Measurements from ENCODE around the gene SETDB1. TPM values are rescaled to one million over a fixed set of nuclear protein-coding genes. Genes with fewer than 3 reads are reported as not detected.

Gene SETDB1
- total RNA-seq, 1 experiment from 2014 or later = 66.5 TPM

DNA sequence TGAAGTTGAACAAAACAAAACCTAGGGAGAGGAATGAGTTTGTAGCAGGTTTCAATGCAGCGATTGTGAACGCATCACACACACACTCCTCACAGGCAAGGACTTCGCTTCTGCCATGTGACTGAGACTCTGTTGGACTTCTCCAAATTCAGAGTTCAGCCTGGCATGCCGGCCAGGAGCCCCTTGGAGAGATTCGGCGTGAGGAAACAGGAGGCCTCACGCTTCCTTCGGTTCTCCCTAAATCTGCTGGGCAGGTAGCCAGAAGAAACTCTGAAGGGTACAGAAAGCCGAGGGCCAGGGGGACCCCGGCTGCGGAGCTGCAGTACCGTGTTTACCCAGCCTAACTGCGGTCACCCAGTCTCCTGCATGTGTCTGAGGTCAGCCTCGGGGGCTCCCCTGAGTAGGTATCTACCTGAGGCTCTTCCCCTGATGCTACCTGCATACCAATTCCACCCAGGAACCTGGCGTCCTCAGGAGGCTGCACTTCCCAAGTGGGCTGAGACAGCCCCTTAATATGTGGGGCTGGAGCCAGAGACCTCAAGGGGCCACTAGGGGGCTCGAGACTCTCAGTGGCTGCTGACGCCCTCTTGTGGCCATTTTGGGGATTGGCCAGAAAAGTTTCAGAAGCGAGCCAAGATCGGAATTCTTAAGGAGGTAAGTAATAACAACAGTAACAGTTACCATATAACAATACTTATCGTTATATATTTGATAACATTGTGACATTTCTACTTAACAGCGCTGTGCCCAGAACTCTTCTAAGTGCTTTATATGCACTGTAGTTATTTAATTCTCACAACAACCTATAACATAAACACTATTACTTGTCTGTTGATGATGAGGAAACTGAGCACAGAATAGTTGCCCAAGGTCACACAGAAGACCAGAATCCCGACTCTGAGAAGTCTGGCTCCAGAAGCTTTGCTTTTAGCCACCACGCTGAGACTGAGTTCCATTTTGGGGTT lies 53.2 kb downstream of the SETDB1 start:
- DNase-seq (ENCODE audit: low spot score) = peak; percentile 95
- H3K36me3 ChIP-seq (ENCODE audit: insufficient read depth, low read length, poor library complexity, severe bottlenecking) = no peaks in the 10 kb centered on the region
- TF ChIP-seq, protein P1, sequence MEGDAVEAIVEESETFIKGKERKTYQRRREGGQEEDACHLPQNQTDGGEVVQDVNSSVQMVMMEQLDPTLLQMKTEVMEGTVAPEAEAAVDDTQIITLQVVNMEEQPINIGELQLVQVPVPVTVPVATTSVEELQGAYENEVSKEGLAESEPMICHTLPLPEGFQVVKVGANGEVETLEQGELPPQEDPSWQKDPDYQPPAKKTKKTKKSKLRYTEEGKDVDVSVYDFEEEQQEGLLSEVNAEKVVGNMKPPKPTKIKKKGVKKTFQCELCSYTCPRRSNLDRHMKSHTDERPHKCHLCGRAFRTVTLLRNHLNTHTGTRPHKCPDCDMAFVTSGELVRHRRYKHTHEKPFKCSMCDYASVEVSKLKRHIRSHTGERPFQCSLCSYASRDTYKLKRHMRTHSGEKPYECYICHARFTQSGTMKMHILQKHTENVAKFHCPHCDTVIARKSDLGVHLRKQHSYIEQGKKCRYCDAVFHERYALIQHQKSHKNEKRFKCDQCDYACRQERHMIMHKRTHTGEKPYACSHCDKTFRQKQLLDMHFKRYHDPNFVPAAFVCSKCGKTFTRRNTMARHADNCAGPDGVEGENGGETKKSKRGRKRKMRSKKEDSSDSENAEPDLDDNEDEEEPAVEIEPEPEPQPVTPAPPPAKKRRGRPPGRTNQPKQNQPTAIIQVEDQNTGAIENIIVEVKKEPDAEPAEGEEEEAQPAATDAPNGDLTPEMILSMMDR (conservative IDR thresholded peaks at IDR 0.05; ENCODE audit: low read depth, low read length) = peak; percentile 100
- TF ChIP-seq EZH2 (IDR thresholded peaks at IDR 0.05; ENCODE audit: borderline replicate concordance, low read depth, low read length, poor library complexity, severe bottlenecking) = no peak
- peaks cover 32% of the 10 kb centered on the region for H3K4me1 ChIP-seq (ENCODE audit: insufficient read depth, low read length, poor library complexity, severe bottlenecking)
- H3K27ac ChIP-seq (ENCODE audit: low read depth, low read length, poor library complexity, severe bottlenecking) = peak overlapping the region; percentile 33
- H3K27me3 ChIP-seq (replicated peaks; ENCODE audit: insufficient read depth, low read depth, low read length, poor library complexity) = no peaks in the 10 kb centered on the region
- CTCF ChIA-PET = interaction anchor here (1.0 to 1.2 kb wide), 2 partner anchors 27 kb away, joined by 3 read pairs; partner anchors contain the start of gene MINDY1
- BruUV-seq (replicated peaks) = no TSS peak
- no peak overlapping the region for H3K4me3 ChIP-seq (ENCODE audit: low read depth, low read length, poor library complexity, severe bottlenecking)
- H3K9me3 ChIP-seq (ENCODE audit: low read depth, low read length, poor library complexity, severe bottlenecking) = no peaks in the 10 kb centered on the region
- intact Hi-C loops (cut with micrococcal nuclease; ENCODE audit: unreplicated experiment) = loop anchor here (10.0 kb wide), 1 partner anchor 415 kb away; no protein-coding TSS in a partner anchor
- POLR2A ChIA-PET (ENCODE audit: low non-redundant PET) = no interaction called here

DNA sequence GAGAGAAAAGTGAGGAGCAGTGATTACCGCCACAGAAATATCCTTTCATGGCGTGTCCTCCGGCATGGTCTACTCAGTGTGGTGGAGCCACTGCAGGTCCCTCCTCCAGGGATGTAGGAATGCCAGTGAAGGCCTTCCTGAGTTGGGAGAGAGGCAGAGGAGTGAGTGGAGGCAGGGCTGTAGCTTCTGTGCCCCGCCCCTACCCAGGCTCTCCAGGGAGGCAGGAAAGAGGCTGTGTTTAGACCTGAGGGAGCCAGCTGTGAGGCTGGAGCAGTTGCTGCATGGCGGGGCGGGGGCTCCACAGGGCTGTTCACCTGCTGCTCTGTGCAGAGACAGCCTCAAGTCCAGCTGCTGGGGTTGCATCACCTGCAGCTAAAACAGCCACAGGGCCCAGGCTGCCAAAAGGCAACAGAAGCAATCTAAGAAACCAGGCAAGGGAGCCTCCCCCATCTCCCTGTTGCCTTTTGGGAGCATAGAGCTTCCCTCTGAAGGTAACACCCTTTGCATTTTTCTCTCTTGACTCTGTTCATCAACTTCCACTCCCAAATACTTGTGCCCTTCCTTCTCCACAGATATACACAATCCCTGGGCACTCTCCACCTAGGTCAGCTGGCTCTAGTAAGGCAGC lies 55.1 kb downstream of the SETDB1 start:
- no peaks in the 10 kb centered on the region for H3K27me3 ChIP-seq (replicated peaks; ENCODE audit: insufficient read depth, low read depth, low read length, poor library complexity)
- ChIA-PET CTCF (interaction anchor here (0.6 to 1.7 kb wide), 5 partner anchors 15 to 244 kb away, joined by 3 to 4 read pairs (median 3); no protein-coding TSS in a partner anchor), POLR2A (ENCODE audit: low non-redundant PET) (interaction anchor here (0.7 kb wide), 1 partner anchor 115 kb away, joined by 11 read pairs; no protein-coding TSS in a partner anchor)
- DNase-seq (ENCODE audit: low spot score) = peak; percentile 43
- H3K9me3 ChIP-seq (ENCODE audit: low read depth, low read length, poor library complexity, severe bottlenecking) = no peaks in the 10 kb centered on the region
- no TSS peak for BruUV-seq (replicated peaks)
- H3K36me3 ChIP-seq (ENCODE audit: insufficient read depth, low read length, poor library complexity, severe bottlenecking) = no peaks in the 10 kb centered on the region
- H3K27ac ChIP-seq (ENCODE audit: low read depth, low read length, poor library complexity, severe bottlenecking) = no peak overlapping the region
- intact Hi-C loops (cut with micrococcal nuclease; ENCODE audit: unreplicated experiment) = no loop called here
- no peak overlapping the region for H3K4me3 ChIP-seq (ENCODE audit: low read depth, low read length, poor library complexity, severe bottlenecking)
- H3K4me1 ChIP-seq (ENCODE audit: insufficient read depth, low read length, poor library complexity, severe bottlenecking) = peaks cover 30% of the 10 kb centered on the region
- no peak for TF ChIP-seq EZH2 (IDR thresholded peaks at IDR 0.05; ENCODE audit: borderline replicate concordance, low read depth, low read length, poor library complexity, severe bottlenecking)
- TF ChIP-seq, protein P1 (conservative IDR thresholded peaks at IDR 0.05; ENCODE audit: low read depth, low read length) = no peak

DNA sequence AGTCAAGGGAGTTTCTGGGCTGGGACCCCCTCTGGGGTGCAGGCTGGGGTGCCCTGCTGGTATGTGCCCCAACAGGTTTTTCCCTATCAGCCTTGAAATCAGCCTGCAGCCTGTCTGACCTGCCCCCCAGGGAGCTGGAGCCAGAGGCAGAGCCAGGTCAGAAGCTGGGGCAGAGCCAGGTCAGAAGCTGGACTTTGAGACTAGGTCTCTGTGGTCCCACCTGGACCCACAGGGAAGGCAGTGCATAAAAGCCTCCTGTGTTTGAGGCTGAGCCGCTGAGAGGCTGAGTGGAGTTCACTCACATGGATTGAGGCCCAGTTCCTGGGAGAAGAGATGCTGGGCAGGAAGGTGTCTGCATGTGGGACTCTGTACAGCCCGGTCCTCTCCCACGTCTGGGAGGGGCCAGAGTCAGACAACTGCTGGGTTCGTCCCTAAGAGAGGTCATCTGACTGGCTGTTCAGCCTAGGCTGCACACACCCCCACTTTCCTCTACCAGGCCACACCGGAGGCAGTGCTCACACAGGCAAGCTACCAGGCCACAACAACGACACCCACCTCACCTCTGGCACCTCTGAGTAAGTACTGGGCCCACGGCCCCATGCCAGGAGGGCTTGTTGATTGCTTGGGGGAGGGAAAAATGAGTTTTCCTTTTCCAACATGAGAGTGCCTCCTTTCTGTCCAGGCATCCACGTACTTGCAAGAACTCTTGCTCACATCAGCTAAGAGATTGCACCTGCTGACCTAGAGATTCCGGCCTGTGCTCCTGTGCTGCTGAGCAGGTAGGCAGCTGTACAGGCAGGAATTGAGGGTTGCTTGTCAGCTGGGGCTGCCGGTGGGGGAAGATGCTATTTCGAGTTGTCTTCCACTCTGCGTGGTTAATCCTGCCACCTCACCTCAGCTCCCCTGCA lies 55.9 kb downstream of the SETDB1 start, which contains the start of gene ANXA9:
ANXA9 (plus strand) TSS at position 488 of the 908 bp plus-strand sequence. CDS start 814 bp downstream, outside the sequence.
- ChIA-PET POLR2A (ENCODE audit: low non-redundant PET) (no interaction called here), CTCF (interaction anchor here (0.6 to 1.7 kb wide), 2 partner anchors 14 to 49 kb away, joined by 3 to 4 read pairs; no protein-coding TSS in a partner anchor)
- Histone ChIP-seq H3K4me3 (ENCODE audit: low read depth, low read length, poor library complexity, severe bottlenecking) (no peak within 1 kb of the TSS), H3K9me3 (ENCODE audit: low read depth, low read length, poor library complexity, severe bottlenecking) (no peaks in the 10 kb centered on the region), H3K36me3 (ENCODE audit: insufficient read depth, low read length, poor library complexity, severe bottlenecking) (no peaks in the 10 kb centered on the region), H3K4me1 (ENCODE audit: insufficient read depth, low read length, poor library complexity, severe bottlenecking) (peaks cover 23% of the 10 kb centered on the region), H3K27me3 (replicated peaks; ENCODE audit: insufficient read depth, low read depth, low read length, poor library complexity) (no peaks in the 10 kb centered on the region), H3K27ac (ENCODE audit: low read depth, low read length, poor library complexity, severe bottlenecking) (no peak within 1 kb of the TSS)
- TF ChIP-seq EZH2 (IDR thresholded peaks at IDR 0.05; ENCODE audit: borderline replicate concordance, low read depth, low read length, poor library complexity, severe bottlenecking) = no peak
- TF ChIP-seq, protein P1 (conservative IDR thresholded peaks at IDR 0.05; ENCODE audit: low read depth, low read length) = no peak
- intact Hi-C loops (cut with micrococcal nuclease; ENCODE audit: unreplicated experiment) = no loop called here
- no TSS peak for BruUV-seq (replicated peaks)
- no peak for DNase-seq (ENCODE audit: low spot score)

Data from A673 (cell line).